K562 (cell line): ENCODE measurements around the gene IL12RB1.

ENCODE experiments used
- RAD21 ChIP-seq, 2 experiments: fragments of 250-450 bp in 1 of 2; fragments of 450-650 bp in 1 of 2; sonication (Bioruptor Pico) in 1 of 2; formaldehyde crosslinking in 1 of 2; IDR thresholded peaks in 1 of 2; conservative IDR thresholded peaks in 1 of 2; 2 replicates each; pipeline versions ENCODE4 v1.4.0 to v1.8.0; 2020 to 2022; ENCODE audit warnings: mild to moderate bottlenecking in 2 of 2, moderate library complexity in 1 of 2
- SMAD3 ChIP-seq: fragments of 450-650 bp; formaldehyde crosslinking; conservative IDR thresholded peaks from 2 replicates; pipeline ENCODE4 v1.4.0; 2020; ENCODE audit warnings: mild to moderate bottlenecking
- SMARCB1 ChIP-seq: IDR thresholded peaks from 2 replicates; pipeline ENCODE4 v1.6.1; 2011; ENCODE audit warnings: improper control_type of control experiment, low read depth; ENCODE audit not compliant: insufficient read length

- TF ChIP-seq SMARCB1 (no peak), SMAD3 (no peak), RAD21 (CRISPR knock-in tag; conservative IDR thresholded peaks at IDR 0.05 in 1 of 2, IDR thresholded peaks at IDR 0.05 in 1 of 2) (no peak)
Observed at GRCh38 chr19:18065173-18065495, 21.6 kb downstream of the IL12RB1 start.
